Small intestine (tissue), 7 donors: ENCODE results near the gene ZFP42. TPM values are rescaled to one million over a fixed set of nuclear protein-coding genes. Genes with fewer than 3 reads are reported as not detected.

Experiments used
- DNase-seq, 2 donors: peaks; one replicate each; pipeline versions ENCODE4 v3.0.0 to v3.0.0-alpha.2; 2013
- FAIRE-seq: peaks from 2 replicates; lab custom pipeline; 2012; peaks lifted over from hg19 to GRCh38; lab: Jason Lieb, UNC
- H3K27ac ChIP-seq, 3 donors: one replicate each; pipeline ENCODE4 v1.5.1; 2013; ENCODE audit warnings: low read length in 2 of 3, mild to moderate bottlenecking in 2 of 3, control low read depth in 1 of 3, inconsistent platforms in 1 of 3, low read depth in 1 of 3, moderate library complexity in 1 of 3
- H3K27me3 ChIP-seq, 3 donors: one replicate each; pipeline ENCODE4 v1.6.1; 2013; ENCODE audit warnings: low read length in 3 of 3, inconsistent platforms in 1 of 3; ENCODE audit not compliant: control insufficient read depth in 3 of 3, insufficient read depth in 3 of 3
- H3K36me3 ChIP-seq, 3 donors: one replicate each; pipeline ENCODE4 v1.6.1; 2013; ENCODE audit warnings: low read length in 3 of 3, inconsistent platforms in 1 of 3, low read depth in 1 of 3, mild to moderate bottlenecking in 1 of 3, moderate library complexity in 1 of 3; ENCODE audit not compliant: control insufficient read depth in 3 of 3, insufficient read depth in 2 of 3
- H3K4me1 ChIP-seq, 3 donors: one replicate each; pipeline ENCODE4 v1.6.1; 2013; ENCODE audit warnings: low read length in 2 of 3, inconsistent platforms in 1 of 3, low read depth in 1 of 3, mild to moderate bottlenecking in 1 of 3, moderate library complexity in 1 of 3; ENCODE audit not compliant: control insufficient read depth in 3 of 3, insufficient read depth in 2 of 3
- H3K4me3 ChIP-seq, 3 donors: one replicate each; pipeline ENCODE4 v1.5.1; 2013; ENCODE audit warnings: low read length in 3 of 3, control low read depth in 1 of 3, inconsistent platforms in 1 of 3, low read depth in 1 of 3, mild to moderate bottlenecking in 1 of 3, moderate library complexity in 1 of 3
- H3K9me3 ChIP-seq, 2 donors: one replicate each; pipeline ENCODE4 v1.6.1; 2013; ENCODE audit warnings: low read depth in 1 of 2, low read length in 1 of 2; ENCODE audit not compliant: control insufficient read depth in 2 of 2, insufficient read depth in 1 of 2
- WGBS, 3 donors: extraction: QIAGEN DNeasy Blood & Tissue Kit; methylation state at CpG; one replicate each; pipeline ENCODE4 v1.1.7; 2013; 5-methylcytosine and 5-hydroxymethylcytosine counted together
- polyA plus RNA-seq, 4 donors: library from polyadenylated mRNA; stranded (reverse) in 3 of 4; unstranded in 1 of 4; fragments of 200-250 nt in 3 of 4; fragments of 120-200 nt in 1 of 4; gene quantifications; one replicate each; pipeline versions ENCODE4 v1.2.1 to v1.2.3, GENCODE V29; 2013
- donor health status: healthy with polysubstance abuse.
- donor health status: control.
- donor health status: control.
- donor health status: Bipolar disorder and iron deficiency.
- donor health status: healthy.

The ZFP42 gene
- polyA plus RNA-seq, 4 donors: 0.04 TPM; not detected in 3

GRCh38 chr4:188008377-188008776 lies 12.8 kb downstream of the ZFP42 start:
- Histone ChIP-seq H3K27ac (no peak overlapping the region), H3K9me3 (peaks cover 0 to 2% of the 10 kb centered on the region in 2 donors), H3K4me1 (no peaks in the 10 kb centered on the region), H3K36me3 (no peaks in the 10 kb centered on the region), H3K27me3 (no peaks in the 10 kb centered on the region), H3K4me3 (no peak overlapping the region)
- FAIRE-seq (no peak), DNase-seq (no peak)
- 56 to 74% (median 69%) methylated on average over 8 of the region's 8 CpGs for WGBS, 3 donors

GRCh38 chr4:188012426-188012945 lies 16.9 kb downstream of the ZFP42 start:
- H3K4me3 ChIP-seq: no peak overlapping the region
- no peak overlapping the region for H3K27ac ChIP-seq
- peaks cover 0 to 2% of the 10 kb centered on the region in 2 donors for H3K9me3 ChIP-seq
- WGBS, 3 donors: 91 to 94% (median 94%) methylated on average over 7 of the region's 7 CpGs
- H3K36me3 ChIP-seq: no peaks in the 10 kb centered on the region
- H3K4me1 ChIP-seq: no peaks in the 10 kb centered on the region
- peaks cover 0 to 4% (median 0%) of the 10 kb centered on the region in 3 donors for H3K27me3 ChIP-seq
- DNase-seq: no peak
- FAIRE-seq: no peak

GRCh38 chr4:188015025-188015940 lies 19.7 kb downstream of the ZFP42 start:
- 70 to 84% (median 74%) methylated on average over 14 of the region's 14 CpGs for WGBS, 3 donors
- FAIRE-seq (no peak), DNase-seq (peak in 1 of 2 donors; percentile 28)
- H3K9me3 ChIP-seq: peaks cover 0 to 2% of the 10 kb centered on the region in 2 donors
- no peak overlapping the region for H3K4me3 ChIP-seq
- no peaks in the 10 kb centered on the region for H3K36me3 ChIP-seq
- H3K4me1 ChIP-seq: no peaks in the 10 kb centered on the region
- H3K27ac ChIP-seq: no peak overlapping the region
- H3K27me3 ChIP-seq: peaks cover 0 to 4% (median 0%) of the 10 kb centered on the region in 3 donors

DNA sequence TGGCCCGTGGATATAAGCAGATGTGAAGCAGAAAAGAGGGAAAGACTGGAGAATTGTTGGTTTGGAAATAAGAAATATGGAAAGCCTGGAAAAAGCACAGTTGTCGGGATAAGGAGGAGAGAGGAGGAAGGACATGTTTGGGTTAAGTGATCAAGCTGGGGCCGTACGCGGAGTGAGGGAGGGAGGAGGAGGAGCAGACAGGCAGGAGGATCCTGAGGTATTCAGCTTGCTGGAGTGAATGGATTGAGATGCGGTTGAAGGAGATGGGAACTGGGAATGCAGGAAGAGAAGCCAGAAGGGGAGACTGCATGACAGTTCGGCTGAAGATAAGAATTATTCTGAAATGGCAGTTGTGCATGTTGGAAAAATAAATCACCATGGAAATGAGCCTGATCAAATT lies 21.2 kb downstream of the ZFP42 start:
- no peaks in the 10 kb centered on the region for H3K36me3 ChIP-seq
- no peaks in the 10 kb centered on the region for H3K4me1 ChIP-seq
- H3K27me3 ChIP-seq: peaks cover 0 to 4% (median 0%) of the 10 kb centered on the region in 3 donors
- WGBS, 3 donors: 37 to 53% (median 52%) methylated on average over 7 of the region's 7 CpGs
- H3K9me3 ChIP-seq: peaks cover 0 to 2% of the 10 kb centered on the region in 2 donors
- no peak overlapping the region for H3K4me3 ChIP-seq
- no peak for DNase-seq
- FAIRE-seq: no peak
- H3K27ac ChIP-seq: no peak overlapping the region

- WGBS, 3 donors: 68 to 81% (median 71%) methylated on average over 6 of the region's 6 CpGs
- H3K4me3 ChIP-seq: no peak overlapping the region
- H3K27ac ChIP-seq: no peak overlapping the region
- no peaks in the 10 kb centered on the region for H3K4me1 ChIP-seq
- H3K9me3 ChIP-seq: no peaks in the 10 kb centered on the region
- DNase-seq (no peak), FAIRE-seq (no peak)
- H3K36me3 ChIP-seq: no peaks in the 10 kb centered on the region
- peaks cover 0 to 4% (median 0%) of the 10 kb centered on the region in 3 donors for H3K27me3 ChIP-seq
These were observed 22.7 kb downstream of the ZFP42 start for GRCh38 chr4:188018262-188018661.

DNA sequence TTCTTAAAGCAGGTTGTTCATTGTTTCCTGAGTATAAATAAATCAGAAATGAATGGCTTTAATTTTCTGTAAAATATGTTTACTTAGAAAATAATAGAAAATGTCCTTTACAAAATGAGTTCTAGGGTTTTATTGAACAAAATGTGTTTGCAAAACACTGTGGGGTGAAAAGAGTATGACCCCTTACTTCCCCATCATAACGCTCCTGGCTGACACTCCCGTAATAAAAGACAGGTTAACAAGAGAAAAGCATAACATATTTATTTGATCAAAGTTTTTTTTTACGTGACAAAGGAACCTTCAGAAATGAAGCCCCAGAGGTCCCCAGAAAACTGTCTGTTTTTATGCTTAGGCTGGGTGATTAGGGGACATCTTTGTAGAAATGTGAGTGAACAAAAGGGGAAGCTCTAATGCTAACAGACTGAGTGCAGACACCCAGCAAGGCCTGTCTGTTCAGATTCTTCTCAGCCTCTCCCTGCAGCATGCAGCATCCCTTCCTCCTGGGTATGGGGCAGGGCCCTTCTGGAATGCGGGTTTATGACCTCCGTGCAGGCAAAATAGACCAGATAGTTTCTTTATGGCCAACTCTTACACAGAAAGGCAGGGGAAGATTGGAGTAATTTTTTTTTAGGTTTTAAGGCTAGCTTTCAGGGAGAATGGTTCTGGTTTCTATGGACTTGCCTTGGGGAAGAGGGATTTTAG lies 26.1 kb downstream of the ZFP42 start:
- Histone ChIP-seq H3K36me3 (no peaks in the 10 kb centered on the region), H3K27ac (no peak overlapping the region), H3K4me3 (no peak overlapping the region), H3K9me3 (no peaks in the 10 kb centered on the region), H3K4me1 (no peaks in the 10 kb centered on the region), H3K27me3 (peaks cover 0 to 2% (median 0%) of the 10 kb centered on the region in 3 donors)
- no peak for FAIRE-seq
- peak in 1 of 2 donors; percentile 55 for DNase-seq
- WGBS, 3 donors: 28 to 51% (median 42%) methylated on average over 5 of the region's 5 CpGs

DNA sequence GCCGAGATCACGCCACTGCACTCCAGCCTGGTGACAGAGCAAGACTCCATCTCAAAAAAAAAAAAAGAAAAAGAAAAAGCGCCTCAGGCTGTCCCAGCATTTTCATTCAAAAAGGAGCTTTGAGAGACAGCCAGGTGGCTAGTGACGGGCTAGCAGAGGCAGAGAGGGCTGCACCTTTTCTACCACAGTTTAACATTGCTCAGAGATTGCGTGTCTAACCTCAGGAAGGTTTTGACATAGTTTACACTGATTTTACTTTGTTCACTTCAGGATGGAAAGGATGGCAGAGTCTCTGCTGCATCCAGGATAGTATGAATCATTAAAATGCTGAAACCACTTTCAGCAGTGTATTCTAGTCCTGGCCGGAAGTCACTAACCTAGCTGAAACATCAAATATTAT lies 28.1 kb downstream of the ZFP42 start:
- Histone ChIP-seq H3K4me3 (no peak overlapping the region), H3K4me1 (no peaks in the 10 kb centered on the region), H3K27ac (no peak overlapping the region), H3K9me3 (no peaks in the 10 kb centered on the region), H3K27me3 (no peaks in the 10 kb centered on the region), H3K36me3 (no peaks in the 10 kb centered on the region)
- FAIRE-seq (no peak), DNase-seq (no peak)
- 89 to 92% (median 91%) methylated on average over 6 of the region's 6 CpGs for WGBS, 3 donors

- WGBS, 3 donors: 85 to 94% (median 91%) methylated on average over 2 of the region's 2 CpGs
- Histone ChIP-seq H3K27me3 (no peaks in the 10 kb centered on the region), H3K4me3 (no peak overlapping the region), H3K36me3 (no peaks in the 10 kb centered on the region), H3K4me1 (no peaks in the 10 kb centered on the region), H3K9me3 (no peaks in the 10 kb centered on the region), H3K27ac (no peak overlapping the region)
- FAIRE-seq (no peak), DNase-seq (no peak)
These were observed 29.9 kb downstream of the ZFP42 start for GRCh38 chr4:188025476-188025875.
